ENCODE measurements around the gene INHA.

The INHA gene

DNA sequence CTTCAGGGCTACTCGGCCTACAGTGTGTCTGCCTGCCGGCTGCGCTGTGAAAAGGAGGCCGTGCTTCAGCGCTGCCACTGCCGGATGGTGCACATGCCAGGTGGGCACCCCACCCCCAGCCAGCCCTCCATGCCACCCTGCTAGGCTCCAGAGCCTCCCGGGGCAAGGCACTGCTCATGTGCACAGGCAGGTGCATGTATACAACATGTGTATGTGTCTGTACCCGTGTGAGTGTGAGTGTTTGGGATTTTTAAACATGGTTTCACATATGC, 39.8 kb upstream of the INHA start:
- Histone ChIP-seq H3K4me1 (ENCODE audit: control insufficient read depth, insufficient read depth, low read length) (peaks cover 5% of the 10 kb centered on the region; the same call in 1 of the 2 replicates), H3K27ac (ENCODE audit: low read depth, low read length) (no peak overlapping the region), H3K27me3 (ENCODE audit: control insufficient read depth, insufficient read depth, low read length) (peaks cover 28% of the 10 kb centered on the region), H3K36me3 (ENCODE audit: control insufficient read depth, insufficient read depth, low read length) (no peaks in the 10 kb centered on the region), H3K9ac (ENCODE audit: low read depth, low read length) (no peak overlapping the region), H3K9me3 (ENCODE audit: control insufficient read depth, insufficient read depth, low read length) (no peaks in the 10 kb centered on the region), H3K4me3 (ENCODE audit: low read depth, low read length) (no peak overlapping the region)

GRCh38 chr2:219533930-219534661, 38.0 kb upstream of the INHA start:
- H3K27me3 ChIP-seq (ENCODE audit: control insufficient read depth, insufficient read depth, low read length), result peaks cover 15% of the 10 kb centered on the region
- H3K4me3 ChIP-seq (ENCODE audit: low read depth, low read length), result no peak overlapping the region
- no peak overlapping the region for H3K9ac ChIP-seq (ENCODE audit: low read depth, low read length)
- H3K4me1 ChIP-seq (ENCODE audit: control insufficient read depth, insufficient read depth, low read length), result peaks cover 22% of the 10 kb centered on the region
- no peaks in the 10 kb centered on the region for H3K9me3 ChIP-seq (ENCODE audit: control insufficient read depth, insufficient read depth, low read length)
- H3K27ac ChIP-seq (ENCODE audit: low read depth, low read length), result no peak overlapping the region
- H3K36me3 ChIP-seq (ENCODE audit: control insufficient read depth, insufficient read depth, low read length), result peaks cover 6% of the 10 kb centered on the region

DNA sequence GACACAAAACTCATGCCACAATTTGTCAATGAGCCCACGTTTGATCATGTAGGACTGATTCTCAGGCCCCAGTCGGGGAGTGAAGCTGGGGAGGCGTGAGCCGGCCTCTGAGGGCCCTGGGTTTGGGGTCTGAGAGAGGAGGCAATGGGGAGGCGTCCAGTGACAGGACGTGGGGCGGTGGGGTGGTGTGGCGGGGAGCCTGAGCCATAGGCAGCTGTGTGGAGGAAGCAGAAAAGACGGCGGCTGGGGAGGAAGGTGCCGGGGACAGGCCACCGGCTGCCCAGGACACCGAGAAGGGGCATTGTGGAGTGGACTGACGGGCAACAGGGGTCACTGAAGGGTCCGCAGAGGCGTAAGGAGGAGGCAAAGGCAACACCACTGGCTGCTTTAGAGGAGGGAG, 35.7 kb upstream of the INHA start:
- Histone ChIP-seq H3K36me3 (ENCODE audit: control insufficient read depth, insufficient read depth, low read length) (peaks cover 29% of the 10 kb centered on the region), H3K9ac (ENCODE audit: low read depth, low read length) (no peak overlapping the region), H3K9me3 (ENCODE audit: control insufficient read depth, insufficient read depth, low read length) (no peaks in the 10 kb centered on the region), H3K27me3 (ENCODE audit: control insufficient read depth, insufficient read depth, low read length) (no peaks in the 10 kb centered on the region), H3K27ac (ENCODE audit: low read depth, low read length) (no peak overlapping the region), H3K4me1 (ENCODE audit: control insufficient read depth, insufficient read depth, low read length) (peaks cover 22% of the 10 kb centered on the region), H3K4me3 (ENCODE audit: low read depth, low read length) (no peak overlapping the region)

DNA sequence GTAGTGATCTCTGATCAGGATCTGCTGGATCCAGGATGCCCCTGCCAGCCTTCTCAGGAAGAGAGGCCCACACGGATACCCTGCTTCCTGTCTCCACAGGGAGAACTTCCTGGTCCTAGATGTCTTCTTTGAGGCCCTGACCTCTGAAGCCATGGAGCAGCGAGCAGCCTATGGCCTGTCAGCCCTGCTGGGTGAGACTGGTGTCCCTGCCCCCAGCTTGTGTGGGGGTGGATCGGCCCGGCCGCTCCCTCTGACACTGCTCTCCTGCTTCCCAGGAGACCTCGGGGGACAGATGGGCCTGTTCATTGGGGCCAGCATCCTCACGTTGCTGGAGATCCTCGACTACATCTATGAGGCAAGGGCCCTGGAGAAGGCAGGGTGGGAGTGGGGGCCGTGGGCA, 35.1 kb upstream of the INHA start:
- Histone ChIP-seq H3K27ac (ENCODE audit: low read depth, low read length) (no peak overlapping the region), H3K4me1 (ENCODE audit: control insufficient read depth, insufficient read depth, low read length) (peaks cover 22% of the 10 kb centered on the region), H3K27me3 (ENCODE audit: control insufficient read depth, insufficient read depth, low read length) (no peaks in the 10 kb centered on the region), H3K9me3 (ENCODE audit: control insufficient read depth, insufficient read depth, low read length) (no peaks in the 10 kb centered on the region), H3K36me3 (ENCODE audit: control insufficient read depth, insufficient read depth, low read length) (peaks cover 29% of the 10 kb centered on the region), H3K9ac (ENCODE audit: low read depth, low read length) (no peak overlapping the region; the same call in 1 of the 2 replicates), H3K4me3 (ENCODE audit: low read depth, low read length) (no peak overlapping the region)

DNA sequence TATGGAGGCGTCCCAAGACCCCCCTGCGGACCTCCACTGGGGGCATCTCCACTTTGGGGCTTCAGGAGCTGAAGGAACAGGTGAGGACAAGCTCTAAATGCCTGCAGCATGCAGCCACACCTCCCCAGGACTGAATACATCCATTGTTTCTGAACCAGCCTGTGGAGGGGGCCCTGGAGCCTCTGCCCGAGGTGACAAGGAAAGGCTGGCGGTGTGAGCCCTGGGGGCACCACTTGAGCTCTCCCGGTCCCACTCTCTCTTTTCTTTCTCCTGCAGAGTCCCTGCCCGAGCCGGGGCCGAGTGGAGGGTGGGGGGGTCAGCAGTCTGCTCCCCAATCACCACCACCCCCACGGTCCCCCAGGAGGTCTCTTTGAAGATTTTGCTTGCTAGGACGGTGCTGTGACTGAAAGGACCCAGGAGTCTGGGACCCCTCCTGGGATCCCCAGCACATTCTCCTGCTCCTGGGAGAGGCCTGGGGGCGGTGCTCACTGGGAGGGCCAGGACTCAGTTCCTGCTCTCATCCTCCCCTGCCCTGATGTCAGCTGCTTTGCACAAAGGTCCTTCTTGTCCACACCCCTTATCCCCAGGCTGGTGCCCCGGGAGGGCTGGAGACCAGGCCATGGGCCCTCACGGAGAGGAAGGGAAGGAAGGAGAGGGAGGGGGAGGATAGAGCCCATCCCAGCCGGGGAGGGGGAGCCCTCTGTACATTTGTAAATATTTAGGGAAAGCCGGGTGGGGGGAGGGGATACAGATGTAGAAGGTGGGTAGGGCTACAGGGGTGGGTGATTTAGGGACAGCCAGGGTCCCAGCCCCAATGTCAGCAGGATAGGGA, 34.2 kb upstream of the INHA start:
- Histone ChIP-seq H3K4me1 (ENCODE audit: control insufficient read depth, insufficient read depth, low read length) (peaks cover 29% of the 10 kb centered on the region), H3K9ac (ENCODE audit: low read depth, low read length) (no peak overlapping the region), H3K9me3 (ENCODE audit: control insufficient read depth, insufficient read depth, low read length) (no peaks in the 10 kb centered on the region), H3K4me3 (ENCODE audit: low read depth, low read length) (no peak overlapping the region), H3K27ac (ENCODE audit: low read depth, low read length) (peak overlapping the region; percentile 37), H3K27me3 (ENCODE audit: control insufficient read depth, insufficient read depth, low read length) (peaks cover 6% of the 10 kb centered on the region; the same call in 1 of the 2 replicates), H3K36me3 (ENCODE audit: control insufficient read depth, insufficient read depth, low read length) (peaks cover 29% of the 10 kb centered on the region)

DNA sequence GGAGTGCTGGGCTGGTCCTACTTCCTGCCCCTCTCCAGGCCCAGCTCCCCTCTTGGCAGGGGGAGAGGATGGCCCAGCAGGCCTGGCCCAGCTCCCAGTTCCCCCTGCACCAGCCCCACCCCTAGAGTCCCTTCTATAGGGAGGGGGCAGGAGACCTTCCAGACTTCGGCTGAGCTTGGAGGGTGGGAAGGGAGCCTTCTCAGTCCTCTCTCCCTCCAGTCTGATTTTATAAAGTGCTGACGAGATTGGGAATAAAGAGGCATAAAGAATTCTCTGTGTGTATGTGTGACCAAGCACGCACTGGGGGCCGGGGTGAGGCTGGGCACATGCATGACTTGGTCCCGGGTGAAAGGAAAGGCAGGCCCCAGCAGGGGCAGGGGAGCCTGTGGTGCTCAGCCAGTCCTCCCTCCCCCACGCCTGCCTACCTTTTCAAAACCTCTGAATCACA, 33.6 kb upstream of the INHA start:
- H3K4me3 ChIP-seq (ENCODE audit: low read depth, low read length), result no peak overlapping the region
- peaks cover 6% of the 10 kb centered on the region; the same call in 1 of the 2 replicates for H3K27me3 ChIP-seq (ENCODE audit: control insufficient read depth, insufficient read depth, low read length)
- peaks cover 29% of the 10 kb centered on the region for H3K4me1 ChIP-seq (ENCODE audit: control insufficient read depth, insufficient read depth, low read length)
- peak overlapping the region; percentile 37 for H3K27ac ChIP-seq (ENCODE audit: low read depth, low read length)
- H3K9ac ChIP-seq (ENCODE audit: low read depth, low read length), result no peak overlapping the region
- no peaks in the 10 kb centered on the region for H3K9me3 ChIP-seq (ENCODE audit: control insufficient read depth, insufficient read depth, low read length)
- H3K36me3 ChIP-seq (ENCODE audit: control insufficient read depth, insufficient read depth, low read length), result peaks cover 29% of the 10 kb centered on the region

DNA sequence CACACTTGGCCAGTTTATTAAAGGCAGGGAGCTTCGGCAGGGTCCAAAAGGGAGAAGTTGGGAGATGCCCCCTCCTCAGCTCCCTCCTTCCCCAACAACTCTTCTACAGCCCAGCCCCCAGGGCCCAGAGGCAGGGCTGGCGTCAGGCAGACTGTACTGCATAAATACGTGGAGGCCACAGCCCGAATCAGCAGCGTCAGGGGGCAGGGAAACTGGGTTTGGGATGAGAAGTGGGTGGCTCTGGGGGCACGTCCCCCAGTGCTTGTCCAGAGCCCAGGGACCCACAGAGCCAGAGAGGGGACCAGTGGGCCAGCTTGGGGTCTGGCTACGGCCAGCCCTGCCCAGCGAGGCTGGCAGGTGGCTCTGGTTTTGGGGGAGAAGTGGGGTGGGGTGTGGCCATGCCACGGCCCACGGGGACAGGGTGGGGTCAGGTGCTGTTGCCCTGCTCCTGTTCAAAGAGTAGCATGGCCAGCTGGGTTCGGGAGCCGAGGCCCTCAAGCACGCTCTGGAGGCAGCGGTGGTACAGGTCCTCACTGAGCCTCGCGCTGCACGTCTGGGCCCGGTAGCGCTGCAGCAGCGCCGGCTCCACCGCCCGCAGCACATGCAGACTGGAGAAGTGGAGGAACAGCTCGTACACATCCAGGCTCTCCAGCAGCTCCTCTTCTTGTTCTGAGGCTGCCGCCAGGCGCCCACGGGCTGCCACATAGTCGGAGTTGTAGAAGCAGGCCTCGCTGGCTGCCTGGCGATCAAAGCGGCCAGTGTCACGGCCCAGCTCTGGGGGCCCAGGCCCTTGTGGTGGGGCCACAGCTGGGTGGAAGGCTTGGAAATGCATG, 32.9 kb upstream of the INHA start:
- H3K27ac ChIP-seq (ENCODE audit: low read depth, low read length), result peak overlapping the region; percentile 37
- H3K9me3 ChIP-seq (ENCODE audit: control insufficient read depth, insufficient read depth, low read length), result no peaks in the 10 kb centered on the region
- H3K36me3 ChIP-seq (ENCODE audit: control insufficient read depth, insufficient read depth, low read length), result peaks cover 29% of the 10 kb centered on the region
- peaks cover 6% of the 10 kb centered on the region; the same call in 1 of the 2 replicates for H3K27me3 ChIP-seq (ENCODE audit: control insufficient read depth, insufficient read depth, low read length)
- no peak overlapping the region for H3K4me3 ChIP-seq (ENCODE audit: low read depth, low read length)
- peaks cover 29% of the 10 kb centered on the region for H3K4me1 ChIP-seq (ENCODE audit: control insufficient read depth, insufficient read depth, low read length)
- H3K9ac ChIP-seq (ENCODE audit: low read depth, low read length), result no peak overlapping the region

DNA sequence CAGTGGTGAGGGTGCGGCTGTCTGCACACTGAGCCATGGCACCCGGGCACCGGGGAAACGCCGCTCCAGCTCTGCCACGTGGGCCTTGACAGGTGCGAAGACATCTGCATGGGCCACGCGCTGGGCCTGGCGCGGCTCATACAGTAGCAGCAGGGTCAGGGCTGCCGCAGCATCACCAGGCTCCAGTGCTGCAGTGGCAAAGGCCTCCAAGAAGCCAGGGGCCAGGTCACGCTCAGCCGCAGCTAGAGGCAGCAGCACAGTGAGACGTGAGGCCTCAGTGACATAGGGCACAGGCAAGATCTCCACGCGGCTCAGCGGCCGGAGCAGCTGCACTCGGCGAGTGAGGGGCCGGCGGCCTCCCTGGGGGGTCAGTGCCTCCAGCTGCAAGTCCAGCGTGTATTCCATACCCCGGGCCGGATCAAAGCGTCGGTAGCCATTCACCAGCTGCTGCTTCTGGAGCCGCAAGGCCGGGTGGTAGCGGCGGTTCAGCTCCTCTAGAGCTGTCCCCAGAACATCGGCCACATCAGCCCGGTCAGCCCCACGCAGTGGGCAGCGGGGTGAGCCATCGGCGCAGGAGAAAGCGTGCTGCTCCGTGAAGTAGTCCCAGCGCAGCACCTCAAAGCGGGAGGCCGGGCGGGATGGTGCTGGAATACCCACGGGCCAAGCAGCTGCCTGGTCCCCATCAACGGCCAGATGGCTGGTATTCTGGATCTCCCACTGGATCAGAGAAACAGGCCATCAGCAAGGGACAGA, 32.0 kb upstream of the INHA start:
- Histone ChIP-seq H3K36me3 (ENCODE audit: control insufficient read depth, insufficient read depth, low read length) (peaks cover 29% of the 10 kb centered on the region), H3K4me1 (ENCODE audit: control insufficient read depth, insufficient read depth, low read length) (peaks cover 33% of the 10 kb centered on the region), H3K4me3 (ENCODE audit: low read depth, low read length) (no peak overlapping the region), H3K27me3 (ENCODE audit: control insufficient read depth, insufficient read depth, low read length) (peaks cover 9% of the 10 kb centered on the region), H3K9me3 (ENCODE audit: control insufficient read depth, insufficient read depth, low read length) (no peaks in the 10 kb centered on the region), H3K27ac (ENCODE audit: low read depth, low read length) (no peak overlapping the region), H3K9ac (ENCODE audit: low read depth, low read length) (no peak overlapping the region)

- Histone ChIP-seq H3K9me3 (ENCODE audit: control insufficient read depth, insufficient read depth, low read length) (no peaks in the 10 kb centered on the region), H3K27ac (ENCODE audit: low read depth, low read length) (no peak overlapping the region), H3K4me1 (ENCODE audit: control insufficient read depth, insufficient read depth, low read length) (peaks cover 33% of the 10 kb centered on the region), H3K9ac (ENCODE audit: low read depth, low read length) (no peak overlapping the region), H3K4me3 (ENCODE audit: low read depth, low read length) (no peak overlapping the region), H3K36me3 (ENCODE audit: control insufficient read depth, insufficient read depth, low read length) (peaks cover 29% of the 10 kb centered on the region), H3K27me3 (ENCODE audit: control insufficient read depth, insufficient read depth, low read length) (peaks cover 9% of the 10 kb centered on the region)
These were observed 31.2 kb upstream of the INHA start for GRCh38 chr2:219540784-219541504.

Measured in HUES48 (cell line).